ES-I3 (cell line): ENCODE measurements around the gene HNRNPA1L2.
A peak's percentile ranks its signal among the peaks of the same experiment; 100 is the strongest.
"Not testable (repeated sequence)": the region's sequence is repeated elsewhere in the genome, so short reads cannot be mapped to it uniquely, and the experiment has no call there.

Experiments
- H3K36me3 ChIP-seq: 2 replicates; pipeline ENCODE4 v1.6.1; 2013; ENCODE audit warnings: mild to moderate bottlenecking, low read length, control low read depth, moderate library complexity; ENCODE audit not compliant: insufficient read depth
- H3K4me1 ChIP-seq: 2 replicates; pipeline ENCODE4 v1.6.1; 2013; ENCODE audit warnings: mild to moderate bottlenecking, control low read depth, low read length; ENCODE audit not compliant: insufficient read depth
- H3K9ac ChIP-seq: 2 replicates; pipeline ENCODE4 v1.6.1; 2013; ENCODE audit warnings: low read depth, mild to moderate bottlenecking, low read length, moderate library complexity
- H3K9me3 ChIP-seq: 2 replicates; pipeline ENCODE4 v1.6.1; 2013; ENCODE audit warnings: mild to moderate bottlenecking, low read length, moderate library complexity; ENCODE audit not compliant: control insufficient read depth, insufficient read depth

The HNRNPA1L2 gene

GRCh38 chr13:52615134-52615801 is 27.0 kb upstream of the HNRNPA1L2 start:
- H3K9ac ChIP-seq, result no peak overlapping the region
- H3K36me3 ChIP-seq, result no peaks in the 10 kb centered on the region
- H3K4me1 ChIP-seq, result no peaks in the 10 kb centered on the region
- H3K9me3 ChIP-seq, result no peaks in the 10 kb centered on the region

- no peaks in the 10 kb centered on the region for H3K36me3 ChIP-seq
- H3K9ac ChIP-seq, result no peak overlapping the region
- no peaks in the 10 kb centered on the region for H3K4me1 ChIP-seq
- H3K9me3 ChIP-seq, result no peaks in the 10 kb centered on the region
Measured at GRCh38 chr13:52615812-52616211, 26.4 kb upstream of the HNRNPA1L2 start.

DNA sequence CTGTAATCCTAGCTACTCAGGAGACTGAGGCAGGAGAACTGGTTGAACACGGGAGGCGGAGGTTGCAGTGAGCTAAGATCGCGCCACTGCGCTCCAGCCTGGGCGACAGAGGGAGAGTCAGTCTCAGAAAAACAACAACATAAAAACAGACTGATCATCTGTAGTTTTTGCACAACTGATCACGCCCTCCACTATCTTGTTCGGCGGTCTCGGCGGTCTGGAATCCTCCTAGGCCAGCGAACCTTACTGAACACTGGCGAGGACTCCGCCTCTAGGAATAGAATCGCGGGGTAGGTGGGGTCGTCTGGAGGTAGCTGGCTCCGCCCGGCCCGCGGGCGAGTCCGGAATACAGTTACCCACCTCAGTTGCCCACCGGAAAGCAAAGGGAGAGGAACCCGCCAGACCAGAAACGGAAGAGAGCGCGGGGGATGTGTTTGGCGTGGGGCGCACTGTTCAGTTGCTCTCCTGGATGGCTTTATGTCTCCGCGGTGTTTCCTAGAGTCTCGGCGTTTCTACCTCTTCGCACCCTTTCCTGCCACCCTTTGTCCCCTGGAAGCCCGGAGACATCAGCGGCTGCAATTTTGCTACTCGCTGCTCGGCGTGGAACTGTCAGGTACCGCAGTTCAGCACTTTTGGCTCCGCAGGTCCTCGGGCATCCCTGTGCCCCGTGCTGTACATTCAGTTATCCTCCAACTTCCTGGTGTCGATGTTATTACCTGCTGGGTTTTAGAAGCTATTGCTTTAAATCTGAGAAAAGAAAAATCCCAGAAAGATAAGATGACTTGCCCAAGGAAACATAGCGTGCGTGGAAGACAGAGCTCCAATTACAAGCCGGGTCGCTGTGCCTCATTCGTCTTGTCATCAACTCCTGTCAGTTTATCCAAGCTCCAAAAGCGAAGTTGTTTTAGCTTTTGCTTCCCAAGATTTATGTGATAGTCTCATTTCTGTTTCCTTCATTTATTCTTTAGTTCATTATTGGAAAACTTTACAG is 24.9 kb upstream of the HNRNPA1L2 start:
- no peaks in the 10 kb centered on the region for H3K4me1 ChIP-seq
- H3K9me3 ChIP-seq, result no peaks in the 10 kb centered on the region
- no peaks in the 10 kb centered on the region for H3K36me3 ChIP-seq
- peak overlapping the region; percentile 96 for H3K9ac ChIP-seq

- H3K4me1 ChIP-seq, H3K36me3 ChIP-seq, H3K9me3 ChIP-seq, H3K9ac ChIP-seq: not testable (repeated sequence)
Measured at GRCh38 chr13:52631083-52631690, 11.0 kb upstream of the HNRNPA1L2 start.

- Histone ChIP-seq H3K9me3 (no peaks in the 10 kb centered on the region), H3K4me1 (no peaks in the 10 kb centered on the region), H3K9ac (no peak overlapping the region), H3K36me3 (no peaks in the 10 kb centered on the region)
Measured at GRCh38 chr13:52638666-52639328, 3.4 kb upstream of the HNRNPA1L2 start.

- no peaks in the 10 kb centered on the region for H3K9me3 ChIP-seq
- no peaks in the 10 kb centered on the region for H3K36me3 ChIP-seq
- no peak overlapping the region for H3K9ac ChIP-seq
- no peaks in the 10 kb centered on the region for H3K4me1 ChIP-seq
Measured at GRCh38 chr13:52644108-52644507, 1.9 kb downstream of the HNRNPA1L2 start.

DNA sequence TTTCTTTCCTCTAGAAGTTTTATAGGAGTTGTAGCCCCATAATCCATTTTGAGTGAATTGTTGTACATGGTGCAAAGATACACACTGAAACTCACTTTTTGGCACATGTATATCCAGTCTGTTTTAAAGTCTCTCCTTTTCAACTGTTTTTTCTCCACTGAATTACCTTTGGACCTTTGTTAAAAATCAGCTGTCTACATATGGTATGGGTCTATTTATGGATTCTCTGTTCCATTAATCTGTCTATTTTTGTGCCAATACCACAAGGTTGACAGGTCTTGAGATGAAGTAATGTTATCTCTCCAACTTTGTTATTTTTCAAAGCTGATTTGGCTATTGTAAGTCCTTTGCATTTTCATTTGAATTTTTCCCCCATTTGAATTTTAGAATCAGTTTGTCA is 4.7 kb downstream of the HNRNPA1L2 start:
- Histone ChIP-seq H3K4me1 (no peaks in the 10 kb centered on the region), H3K9me3 (no peaks in the 10 kb centered on the region), H3K36me3 (0 out of 2 replicates have a peak, but pooled peaks cover 8% of the 10 kb centered on the region), H3K9ac (no peak overlapping the region)

DNA sequence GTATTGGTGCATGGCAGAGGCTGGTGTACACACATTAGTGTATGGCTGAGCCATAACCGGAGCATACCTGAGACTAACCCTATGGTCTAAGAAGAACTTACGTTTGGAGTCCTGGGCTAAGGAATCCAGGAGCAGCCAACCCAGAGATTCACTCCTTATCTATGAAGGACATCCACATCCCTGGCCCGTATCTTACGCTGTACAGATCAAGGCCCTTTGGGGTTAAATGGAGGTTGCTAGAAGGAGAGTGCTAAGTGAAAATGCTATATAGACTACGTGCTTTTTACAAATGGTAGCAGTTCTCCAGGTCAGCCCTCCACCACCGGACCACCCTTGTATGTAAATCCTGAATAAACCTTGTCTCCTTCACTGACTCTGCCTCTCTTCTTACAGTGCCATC is 8.5 kb downstream of the HNRNPA1L2 start:
- Histone ChIP-seq H3K9me3 (no peaks in the 10 kb centered on the region), H3K9ac (0 out of 2 replicates have a peak overlapping the region, but pooled peaks have one; percentile 19), H3K4me1 (no peaks in the 10 kb centered on the region), H3K36me3 (0 out of 2 replicates have a peak, but pooled peaks cover 8% of the 10 kb centered on the region)

DNA sequence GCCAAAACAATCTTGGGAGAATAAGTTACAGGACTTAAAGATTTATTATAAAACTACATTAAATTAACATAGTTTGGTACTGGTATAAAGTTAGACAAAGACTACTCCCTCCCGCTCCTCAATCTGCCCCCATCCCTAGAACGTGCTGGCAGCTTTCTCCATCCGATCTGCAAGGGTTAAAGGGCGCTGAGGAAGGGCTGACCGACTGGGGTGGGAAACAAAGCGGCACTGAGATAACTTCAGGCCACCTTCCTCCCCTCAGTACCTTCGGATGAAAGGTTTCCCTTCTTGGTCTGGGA is 9.6 kb downstream of the HNRNPA1L2 start:
- H3K36me3 ChIP-seq, result 0 out of 2 replicates have a peak, but pooled peaks cover 8% of the 10 kb centered on the region
- H3K9ac ChIP-seq, result peak overlapping the region; percentile 95
- no peaks in the 10 kb centered on the region for H3K4me1 ChIP-seq
- no peaks in the 10 kb centered on the region for H3K9me3 ChIP-seq

GRCh38 chr13:52652196-52652979 is 10.2 kb downstream of the HNRNPA1L2 start, which contains the start of gene SUGT1:
TSS of gene SUGT1 (plus strand) at chr13:52652836. CDS start at chr13:52652921, 85 bp downstream.
- Histone ChIP-seq H3K4me1 (no peaks in the 10 kb centered on the region), H3K9ac (peak within 1 kb of the TSS; percentile 95), H3K36me3 (0 out of 2 replicates have a peak, but pooled peaks cover 8% of the 10 kb centered on the region), H3K9me3 (no peaks in the 10 kb centered on the region)

- Histone ChIP-seq H3K4me1 (no peaks in the 10 kb centered on the region), H3K9me3 (no peaks in the 10 kb centered on the region), H3K9ac (peak overlapping the region; percentile 95), H3K36me3 (0 out of 2 replicates have a peak, but pooled peaks cover 8% of the 10 kb centered on the region)
Measured at GRCh38 chr13:52652980-52653303, 10.7 kb downstream of the HNRNPA1L2 start.

DNA sequence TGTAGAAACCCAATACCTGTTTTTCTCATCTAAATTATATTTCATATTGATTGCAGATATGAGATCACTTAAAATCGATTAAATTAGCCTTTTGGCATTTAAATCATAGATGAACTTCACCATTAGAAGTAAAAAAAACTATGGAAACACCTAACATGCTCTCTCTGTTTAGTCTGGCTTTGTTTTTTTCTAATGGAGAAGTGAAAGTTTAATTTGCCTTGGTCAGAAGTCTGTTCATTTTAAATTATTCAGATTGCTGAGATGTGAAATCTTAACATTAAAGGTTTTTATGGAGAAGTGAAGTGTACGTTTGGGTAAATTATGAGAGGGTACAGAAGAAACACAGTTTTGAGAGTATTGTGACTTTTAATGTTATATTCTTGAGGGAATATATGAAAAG is 17.1 kb downstream of the HNRNPA1L2 start:
- no peaks in the 10 kb centered on the region for H3K9me3 ChIP-seq
- no peak overlapping the region for H3K9ac ChIP-seq
- H3K36me3 ChIP-seq, result no peaks in the 10 kb centered on the region
- no peaks in the 10 kb centered on the region for H3K4me1 ChIP-seq

GRCh38 chr13:52664272-52664671 is 22.0 kb downstream of the HNRNPA1L2 start:
- Histone ChIP-seq H3K36me3 (no peaks in the 10 kb centered on the region), H3K9ac (no peak overlapping the region), H3K9me3 (no peaks in the 10 kb centered on the region)

More at GRCh38 chr13:52664272-52664671, 22.0 kb downstream of the HNRNPA1L2 start:
- H3K4me1 ChIP-seq, result no peaks in the 10 kb centered on the region; the same call in 1 of the 2 replicates
